ENCODE measurements around the gene RBM14.
"Not testable (repeated sequence)": the region's sequence is repeated elsewhere in the genome, so short reads cannot be mapped to it uniquely, and the experiment has no call there.

RBM14 gene

GRCh38 chr11:66600631-66601233, 15.7 kb upstream of the RBM14 start:
- no peak for DNase-seq

DNA sequence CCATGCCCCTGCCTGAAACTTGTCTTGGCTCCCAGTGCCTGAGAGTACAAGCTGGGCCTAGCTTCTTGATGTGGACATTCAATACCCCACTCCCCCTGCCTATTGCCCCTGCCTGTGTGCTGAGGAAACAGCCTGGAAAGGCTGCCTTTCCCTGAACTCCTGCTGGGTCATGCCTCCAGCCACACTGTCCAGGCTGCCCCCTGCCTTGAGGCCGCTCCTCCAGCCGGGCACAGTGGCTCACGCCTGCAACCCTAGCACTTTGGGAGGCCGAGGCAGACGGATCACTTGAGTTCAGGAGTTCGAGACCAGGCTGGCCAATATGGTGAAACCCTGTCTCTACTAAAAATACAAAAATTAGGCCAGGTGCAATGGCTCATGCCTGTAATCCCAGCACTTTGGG, 13.4 kb upstream of the RBM14 start:
- no peak for DNase-seq

DNA sequence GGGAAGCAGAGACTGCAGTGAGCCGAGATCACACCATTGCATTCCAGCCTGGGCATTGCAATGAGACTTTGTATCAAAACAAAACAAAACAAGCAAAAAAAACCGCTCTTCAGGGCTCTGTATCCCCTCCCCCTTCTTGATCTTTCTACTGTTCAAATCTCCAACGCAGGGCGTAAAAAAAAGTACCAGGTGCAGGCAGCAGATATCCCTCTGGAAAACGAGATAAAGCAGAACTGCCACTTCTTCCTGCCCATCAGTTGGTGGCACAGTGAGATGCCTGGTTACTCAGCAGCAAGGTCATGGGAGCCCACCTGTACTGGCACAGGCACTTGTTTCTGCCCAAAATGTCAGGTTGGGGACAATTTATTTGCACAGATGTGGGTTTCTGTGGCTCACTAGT, 12.3 kb upstream of the RBM14 start:
- DNase-seq = no peak

DNA sequence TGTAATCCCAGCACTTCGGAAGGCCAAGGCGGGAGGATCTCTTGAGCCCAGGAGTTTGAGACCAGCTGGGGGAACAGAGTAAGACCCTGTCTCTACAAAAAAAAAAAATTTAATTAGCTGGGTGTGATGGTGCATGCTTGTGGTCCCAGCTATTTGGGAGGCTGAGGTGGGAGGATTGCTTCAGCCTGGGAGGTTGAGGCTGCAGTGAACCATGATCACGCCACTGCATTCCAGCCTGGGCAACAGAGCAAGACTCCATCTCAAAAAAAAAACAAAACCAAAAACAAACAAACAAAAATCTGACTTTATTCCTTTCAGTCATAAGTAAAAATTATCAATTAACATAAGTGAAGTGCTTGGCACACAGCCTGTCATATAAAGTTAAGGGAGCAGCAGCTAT, 9.8 kb upstream of the RBM14 start:
- not testable (repeated sequence) for DNase-seq

DNA sequence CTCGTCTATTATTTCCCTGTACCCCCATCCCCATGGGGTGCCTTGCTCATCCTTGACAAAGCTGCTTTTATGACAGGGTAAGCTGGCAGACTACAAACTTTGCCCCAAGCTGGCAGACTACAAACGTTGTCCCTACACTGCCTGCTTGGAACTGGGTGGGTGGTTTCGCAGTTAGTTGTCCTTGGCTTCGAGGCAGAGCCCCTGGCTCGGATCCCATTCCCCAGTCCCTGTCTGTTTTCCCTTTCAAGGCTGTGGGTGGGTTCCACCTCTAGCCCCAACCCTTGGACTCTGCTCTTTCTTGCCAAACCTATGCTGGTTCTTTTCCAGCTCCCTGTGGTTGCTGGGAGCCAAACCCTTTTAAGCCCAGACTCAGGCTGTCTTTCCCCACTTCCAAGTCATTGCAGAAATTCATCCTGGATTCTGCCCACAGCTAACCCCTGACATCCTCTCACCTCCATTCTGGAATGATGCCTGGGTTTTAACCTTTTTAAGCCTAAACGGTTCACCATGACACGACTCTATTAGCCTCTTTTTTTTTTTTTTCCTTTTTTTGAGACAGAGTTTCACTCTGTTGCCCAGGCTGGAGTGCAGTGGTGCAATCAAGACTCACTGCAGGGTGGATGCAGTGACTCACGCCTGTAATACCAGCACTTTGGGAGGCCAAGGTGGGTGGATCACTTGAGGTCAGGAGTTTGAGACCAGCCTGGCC, 9.2 kb upstream of the RBM14 start:
- DNase-seq = peak; percentile 85

- no peak for DNase-seq
Measured at GRCh38 chr11:66609721-66610617, 6.5 kb upstream of the RBM14 start.

DNA sequence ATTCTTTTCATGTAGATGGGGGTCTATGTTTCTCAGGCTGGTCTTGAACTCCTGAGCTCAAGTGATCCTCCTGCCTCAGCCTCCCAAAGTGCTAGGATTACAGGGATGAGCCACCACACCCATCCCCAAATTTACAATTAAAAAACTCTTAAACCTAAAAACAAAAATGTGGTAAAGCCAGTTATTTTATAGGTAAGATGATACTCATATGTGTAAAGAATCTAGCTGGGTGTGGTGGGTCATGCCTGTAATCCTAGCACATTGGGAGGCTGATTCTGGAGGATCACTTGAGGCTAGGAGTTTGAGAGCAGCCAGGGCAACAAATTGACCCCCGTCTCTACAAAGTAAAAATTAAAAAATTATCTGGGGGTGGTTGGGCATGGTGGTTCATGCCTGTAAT, 4.0 kb upstream of the RBM14 start:
- DNase-seq = no peak

DNA sequence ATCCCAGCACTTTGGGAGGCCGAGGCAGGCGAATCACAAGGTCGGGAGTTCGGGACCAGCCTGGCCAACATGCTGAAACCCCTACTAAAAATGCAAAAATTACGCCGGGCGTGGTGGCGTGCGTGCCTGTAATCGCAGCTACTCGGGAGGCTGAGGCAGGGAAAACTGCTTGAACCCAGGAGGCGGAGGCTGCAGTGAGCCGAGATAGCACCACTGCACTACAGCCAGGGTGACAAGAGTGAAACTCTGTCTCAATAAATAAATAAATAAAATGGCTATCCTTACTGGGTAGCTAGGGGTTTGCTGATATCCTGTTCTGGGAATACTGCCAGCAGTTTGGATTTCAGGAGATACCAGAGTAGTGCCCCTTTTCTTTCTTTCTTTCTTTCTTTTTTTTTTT, 2.4 kb upstream of the RBM14 start:
- DNase-seq = no peak

GRCh38 chr11:66617155-66617834, 865 bp downstream of the RBM14 start:
- no peak for DNase-seq

GRCh38 chr11:66619080-66619554, 2.7 kb downstream of the RBM14 start:
- DNase-seq = no peak

DNA sequence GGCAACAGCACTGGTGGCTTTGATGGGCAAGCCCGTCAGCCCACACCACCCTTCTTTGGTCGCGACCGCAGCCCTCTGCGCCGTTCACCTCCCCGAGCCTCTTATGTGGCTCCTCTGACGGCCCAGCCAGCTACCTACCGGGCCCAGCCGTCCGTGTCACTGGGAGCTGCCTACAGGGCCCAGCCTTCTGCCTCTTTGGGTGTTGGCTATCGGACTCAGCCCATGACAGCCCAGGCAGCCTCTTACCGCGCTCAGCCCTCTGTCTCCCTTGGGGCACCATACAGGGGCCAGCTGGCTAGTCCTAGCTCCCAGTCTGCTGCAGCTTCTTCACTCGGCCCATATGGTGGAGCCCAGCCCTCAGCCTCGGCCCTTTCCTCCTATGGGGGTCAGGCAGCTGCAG, 8.0 kb downstream of the RBM14 start:
- DNase-seq = no peak

- no peak for DNase-seq
Measured at GRCh38 chr11:66625041-66625751, 8.8 kb downstream of the RBM14 start.

GRCh38 chr11:66625752-66626149, 9.3 kb downstream of the RBM14 start:
- DNase-seq = no peak

GRCh38 chr11:66626382-66626781, 10.0 kb downstream of the RBM14 start:
- DNase-seq = no peak

GRCh38 chr11:66626926-66627325, 10.5 kb downstream of the RBM14 start:
- DNase-seq = no peak

- DNase-seq = no peak
Measured at GRCh38 chr11:66628061-66628603, 11.7 kb downstream of the RBM14 start.

DNA sequence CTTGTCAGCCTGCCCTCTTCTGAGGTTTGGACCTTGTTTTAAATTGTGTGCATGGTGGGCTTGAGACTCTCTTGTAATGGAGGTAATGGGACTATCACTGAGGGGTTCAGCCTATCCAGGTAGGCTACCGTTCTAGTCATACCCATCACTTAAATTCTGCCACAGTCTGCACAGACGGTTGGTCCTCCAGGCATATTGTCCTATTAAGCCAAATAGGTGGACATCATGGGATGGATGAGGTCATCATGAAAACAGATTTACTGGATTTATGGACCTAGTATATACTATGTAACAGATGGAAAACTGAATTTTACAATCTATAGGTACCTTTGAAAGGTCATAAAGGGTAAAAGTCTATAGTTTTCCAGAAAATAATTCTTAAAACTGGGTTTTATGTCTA, 12.9 kb downstream of the RBM14 start:
- DNase-seq = no peak

DNA sequence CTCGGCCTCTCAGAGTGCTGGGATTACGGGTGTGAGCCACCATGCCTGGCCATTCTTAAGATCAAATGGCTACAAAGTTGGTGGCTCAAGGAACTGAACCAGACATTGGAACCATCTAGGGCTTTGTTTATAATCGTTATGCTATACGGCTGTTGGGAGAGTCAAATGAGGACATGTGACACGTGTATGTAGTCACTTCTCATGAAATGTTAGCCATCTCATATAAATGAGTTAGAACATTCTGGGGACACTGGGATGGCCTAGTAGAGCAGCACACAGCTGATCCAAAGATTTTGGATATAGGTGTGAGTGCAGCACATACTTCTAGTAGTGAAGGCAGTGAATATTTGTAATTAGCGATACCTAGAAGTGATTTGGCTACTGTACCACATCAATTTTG, 15.5 kb downstream of the RBM14 start:
- no peak for DNase-seq

DNA sequence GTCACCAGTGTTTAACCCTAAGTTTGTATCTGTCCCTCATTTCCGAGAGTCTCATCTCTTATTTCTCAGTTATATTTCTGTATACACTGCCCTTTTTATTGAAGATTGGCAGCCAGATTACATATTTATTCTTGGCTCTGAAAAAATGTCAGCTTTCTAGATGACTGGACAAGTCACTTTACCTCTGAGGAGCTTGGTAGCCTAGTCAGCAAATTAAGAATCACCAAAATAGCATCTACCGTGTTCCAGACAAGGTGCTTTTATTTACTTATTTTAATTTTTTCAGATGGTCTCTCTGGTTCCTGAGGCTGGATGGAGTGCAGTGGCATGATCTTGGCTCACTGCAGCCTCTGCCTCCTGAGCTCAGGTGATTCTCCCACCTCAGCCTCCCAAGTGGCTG, 16.5 kb downstream of the RBM14 start:
- no peak for DNase-seq

- no peak for DNase-seq
Measured at GRCh38 chr11:66636411-66636810, 20.0 kb downstream of the RBM14 start.

- DNase-seq = peak; percentile 44
Measured at GRCh38 chr11:66637557-66638176, 21.2 kb downstream of the RBM14 start.
